ENCODE results near the gene NHEJ1. TPM values are rescaled to one million over a fixed set of nuclear protein-coding genes. Genes with fewer than 3 reads are reported as not detected.

NHEJ1 gene
- total RNA-seq, 4 donors from 2014 or later, result 8.6 to 13.8 (median 11.9) TPM

GRCh38 chr2:219124381-219125110 is 36.1 kb downstream of the NHEJ1 start:
- intact Hi-C loops (cut with DNase I), result no loop called here
- no peak for TF ChIP-seq POLR2A (IDR thresholded peaks at IDR 0.05)
- no peak for TF ChIP-seq CTCF (IDR thresholded peaks at IDR 0.05)
- WGBS, 2 donors, result 74 to 79% methylated on average over 4 of the region's 4 CpGs

GRCh38 chr2:219123356-219124135 is 37.1 kb downstream of the NHEJ1 start:
- H3K27me3 ChIP-seq, result no peaks in the 10 kb centered on the region
- no peak for DNase-seq
- peaks cover 0 to 5% of the 10 kb centered on the region in 2 donors for H3K4me1 ChIP-seq
- H3K27ac ChIP-seq, result no peak overlapping the region
- no peak overlapping the region for H3K4me3 ChIP-seq (replicated peaks in 1 of 3)
- no peak for TF ChIP-seq POLR2A (IDR thresholded peaks at IDR 0.05)
- no peak for TF ChIP-seq CTCF (IDR thresholded peaks at IDR 0.05)
- no peaks in the 10 kb centered on the region for H3K9me3 ChIP-seq
- intact Hi-C loops (cut with DNase I), result no loop called here
- WGBS, 2 donors, result 93 to 94% methylated on average over 8 of the region's 8 CpGs
- no peaks in the 10 kb centered on the region for H3K36me3 ChIP-seq

More at GRCh38 chr2:219124381-219125110, 36.1 kb downstream of the NHEJ1 start:
- H3K27me3 ChIP-seq, result no peaks in the 10 kb centered on the region
- H3K27ac ChIP-seq, result no peak overlapping the region
- H3K9me3 ChIP-seq, result no peaks in the 10 kb centered on the region
- peaks cover 0 to 5% of the 10 kb centered on the region in 2 donors for H3K4me1 ChIP-seq
- no peak for DNase-seq
- H3K36me3 ChIP-seq, result no peaks in the 10 kb centered on the region
- no peak overlapping the region for H3K4me3 ChIP-seq (replicated peaks in 1 of 3)

GRCh38 chr2:219122202-219122980 is 38.2 kb downstream of the NHEJ1 start:
- intact Hi-C loops (cut with DNase I), result no loop called here
- Histone ChIP-seq H3K4me3 (replicated peaks in 1 of 3) (no peak overlapping the region), H3K27ac (no peak overlapping the region), H3K36me3 (no peaks in the 10 kb centered on the region), H3K9me3 (no peaks in the 10 kb centered on the region), H3K4me1 (peaks cover 0 to 5% of the 10 kb centered on the region in 2 donors), H3K27me3 (no peaks in the 10 kb centered on the region)
- TF ChIP-seq POLR2A (IDR thresholded peaks at IDR 0.05) (no peak), CTCF (IDR thresholded peaks at IDR 0.05) (no peak)
- no peak for DNase-seq
- WGBS, 2 donors, result 87 to 90% methylated on average over 5 of the region's 5 CpGs

- Histone ChIP-seq H3K4me1 (no peaks in the 10 kb centered on the region), H3K27me3 (no peaks in the 10 kb centered on the region), H3K36me3 (no peaks in the 10 kb centered on the region), H3K9me3 (no peaks in the 10 kb centered on the region), H3K27ac (no peak overlapping the region), H3K4me3 (replicated peaks in 1 of 3) (no peak overlapping the region)
- DNase-seq, result no peak
- no peak for TF ChIP-seq POLR2A (IDR thresholded peaks at IDR 0.05)
- TF ChIP-seq CTCF (IDR thresholded peaks at IDR 0.05), result no peak
- intact Hi-C loops (cut with DNase I), result no loop called here
These were observed 40.5 kb downstream of the NHEJ1 start for GRCh38 chr2:219120082-219120481.
